Breast epithelium (tissue), 4 donors: ENCODE data around the gene LAMB3. TPM values are rescaled to one million over a fixed set of nuclear protein-coding genes. Genes with fewer than 3 reads are reported as not detected.

Source experiments
- DNase-seq, 2 donors: peaks; one replicate each; pipeline ENCODE4 v3.0.0-alpha.2; 2019; ENCODE audit warnings: low spot score in 2 of 2
- H3K27ac ChIP-seq, 2 donors: fragments of 200-600 bp; sonication (generic) in 1 of 2; one replicate each; pipeline ENCODE4 v1.5.1; 2016 to 2019; ENCODE audit warnings: mild to moderate bottlenecking in 1 of 2
- H3K27me3 ChIP-seq, 2 donors: fragments of 200-600 bp; sonication (generic) in 1 of 2; one replicate each; pipeline versions ENCODE4 v1.5.1 to v1.6.0; 2017 to 2019; ENCODE audit warnings: control low read depth in 1 of 2, mild to moderate bottlenecking in 1 of 2
- H3K36me3 ChIP-seq: fragments of 200-600 bp; one replicate; pipeline ENCODE4 v1.5.1; 2019
- H3K4me1 ChIP-seq, 2 donors: fragments of 200-600 bp; sonication (generic); one replicate each; pipeline ENCODE4 v1.5.1; 2016 to 2019; ENCODE audit warnings: control low read depth in 1 of 2
- H3K4me3 ChIP-seq, 3 donors: fragments of 200-600 bp; sonication (generic); 1 replicate in 2 of 3; 2 replicates in 1 of 3; pipeline ENCODE4 v1.5.1; 2016 to 2019; ENCODE audit warnings: mild to moderate bottlenecking in 3 of 3, moderate library complexity in 2 of 3
- H3K9me3 ChIP-seq, 2 donors: fragments of 200-600 bp; sonication (generic) in 1 of 2; one replicate each; pipeline ENCODE4 v1.5.1; 2016 to 2019; ENCODE audit warnings: control low read depth in 1 of 2
- POLR2A ChIP-seq: fragments of 450-650 bp; IDR thresholded peaks from one replicate; pipeline ENCODE4 v1.6.1; 2016; ENCODE audit warnings: antibody characterized with exemption, mild to moderate bottlenecking, moderate library complexity
- POLR2AphosphoS5 ChIP-seq, 3 donors: sonication (generic); formaldehyde crosslinking; IDR thresholded peaks; one replicate each; pipeline ENCODE4 v1.6.1; 2017; ENCODE audit warnings: antibody characterized with exemption in 3 of 3
- intact Hi-C: fragments of 100-400 bp; cut with DNase I; formaldehyde crosslinking; loops from one replicate; pipeline ENCODE4 v1.15.1; 2023; ENCODE audit warnings: low total_unique reads
- total RNA-seq, 3 donors: library from RNA; depleted of rRNA; stranded (reverse); fragments of >200 nt; gene quantifications; one replicate each; pipeline ENCODE4 v1.1.0, GENCODE V29; 2016
- TF ChIP-seq, protein P1 (sequence below), 3 donors: fragments of 450-650 bp; IDR thresholded peaks; one replicate each; pipeline ENCODE4 v1.5.1; 2016 to 2017; ENCODE audit warnings: antibody characterized with exemption in 3 of 3, mild to moderate bottlenecking in 3 of 3, moderate library complexity in 3 of 3

The LAMB3 gene
- total RNA-seq, 3 donors from 2014 or later: 23.9 to 48.0 (median 35.6) TPM

DNA sequence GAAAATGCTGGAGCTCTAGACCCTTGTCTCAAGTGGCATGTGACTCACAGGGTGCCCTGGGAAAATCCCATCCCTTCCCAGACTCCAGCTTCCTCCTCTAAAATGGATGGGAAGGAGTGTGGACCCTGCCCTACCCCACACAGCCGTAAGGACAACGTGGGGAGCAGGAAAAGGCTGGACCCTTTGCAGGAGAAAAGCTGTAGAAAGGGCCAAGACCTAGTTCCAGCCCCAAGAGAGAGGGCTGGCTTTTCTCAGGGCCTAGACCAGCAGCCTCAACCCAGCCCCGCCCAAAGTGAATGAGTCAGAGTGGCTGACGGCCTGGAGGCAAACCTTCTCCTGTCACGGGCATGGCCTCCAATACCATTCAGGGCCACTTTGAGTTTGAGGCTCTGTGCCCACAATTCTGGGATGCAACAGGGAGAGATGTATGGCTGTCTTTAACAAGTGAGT lies 1.1 kb downstream of the LAMB3 start:
- peak; percentile 78 to 85 for DNase-seq
- H3K4me1 ChIP-seq: peaks cover 0 to 4% of the 10 kb centered on the region in 2 donors
- H3K27ac ChIP-seq: peak overlapping the region; percentile 88 to 90

GRCh38 chr1:209650454-209650853 lies 1.8 kb downstream of the LAMB3 start:
- intact Hi-C loops: no loop called here
- no peaks in the 10 kb centered on the region for H3K9me3 ChIP-seq
- H3K4me3 ChIP-seq: peak overlapping the region in 2 of 3 donors; percentile 45 to 49
- H3K36me3 ChIP-seq: no peaks in the 10 kb centered on the region
- H3K4me1 ChIP-seq: peaks cover 0 to 4% of the 10 kb centered on the region in 2 donors
- TF ChIP-seq POLR2AphosphoS5 (IDR thresholded peaks at IDR 0.05) (no peak), POLR2A (no peak)
- TF ChIP-seq, protein P1, sequence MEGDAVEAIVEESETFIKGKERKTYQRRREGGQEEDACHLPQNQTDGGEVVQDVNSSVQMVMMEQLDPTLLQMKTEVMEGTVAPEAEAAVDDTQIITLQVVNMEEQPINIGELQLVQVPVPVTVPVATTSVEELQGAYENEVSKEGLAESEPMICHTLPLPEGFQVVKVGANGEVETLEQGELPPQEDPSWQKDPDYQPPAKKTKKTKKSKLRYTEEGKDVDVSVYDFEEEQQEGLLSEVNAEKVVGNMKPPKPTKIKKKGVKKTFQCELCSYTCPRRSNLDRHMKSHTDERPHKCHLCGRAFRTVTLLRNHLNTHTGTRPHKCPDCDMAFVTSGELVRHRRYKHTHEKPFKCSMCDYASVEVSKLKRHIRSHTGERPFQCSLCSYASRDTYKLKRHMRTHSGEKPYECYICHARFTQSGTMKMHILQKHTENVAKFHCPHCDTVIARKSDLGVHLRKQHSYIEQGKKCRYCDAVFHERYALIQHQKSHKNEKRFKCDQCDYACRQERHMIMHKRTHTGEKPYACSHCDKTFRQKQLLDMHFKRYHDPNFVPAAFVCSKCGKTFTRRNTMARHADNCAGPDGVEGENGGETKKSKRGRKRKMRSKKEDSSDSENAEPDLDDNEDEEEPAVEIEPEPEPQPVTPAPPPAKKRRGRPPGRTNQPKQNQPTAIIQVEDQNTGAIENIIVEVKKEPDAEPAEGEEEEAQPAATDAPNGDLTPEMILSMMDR (IDR thresholded peaks at IDR 0.05): no peak
- H3K27ac ChIP-seq: peak overlapping the region; percentile 88 to 90
- no peak for DNase-seq
- no peaks in the 10 kb centered on the region for H3K27me3 ChIP-seq

More for the DNA sequence above, 1.1 kb downstream of the LAMB3 start:
- Histone ChIP-seq H3K9me3 (no peaks in the 10 kb centered on the region), H3K4me3 (peak overlapping the region in 2 of 3 donors; percentile 45 to 49), H3K27me3 (no peaks in the 10 kb centered on the region), H3K36me3 (no peaks in the 10 kb centered on the region)
- TF ChIP-seq, protein P1 (IDR thresholded peaks at IDR 0.05): no peak
- peak in 1 of 3 donors; percentile 40 for TF ChIP-seq POLR2AphosphoS5 (IDR thresholded peaks at IDR 0.05)
- intact Hi-C loops: no loop called here

- Histone ChIP-seq H3K4me3 (peak overlapping the region in 2 of 3 donors; percentile 45 to 49), H3K36me3 (no peaks in the 10 kb centered on the region), H3K4me1 (peaks cover 0 to 5% of the 10 kb centered on the region in 2 donors), H3K27ac (peak overlapping the region; percentile 88 to 90), H3K9me3 (no peaks in the 10 kb centered on the region), H3K27me3 (no peaks in the 10 kb centered on the region)
- TF ChIP-seq POLR2AphosphoS5 (IDR thresholded peaks at IDR 0.05): no peak
- no peak for DNase-seq
- intact Hi-C loops: no loop called here
Measured at GRCh38 chr1:209648931-209649776, 3.1 kb downstream of the LAMB3 start.

GRCh38 chr1:209648346-209648745 lies 3.9 kb downstream of the LAMB3 start:
- H3K4me3 ChIP-seq: peak overlapping the region in 1 of 3 donors; percentile 3
- DNase-seq: no peak
- no peaks in the 10 kb centered on the region for H3K9me3 ChIP-seq
- intact Hi-C loops: no loop called here
- no peaks in the 10 kb centered on the region for H3K27me3 ChIP-seq
- H3K4me1 ChIP-seq: peaks cover 0 to 4% of the 10 kb centered on the region in 2 donors
- H3K36me3 ChIP-seq: no peaks in the 10 kb centered on the region
- TF ChIP-seq POLR2A (no peak), POLR2AphosphoS5 (IDR thresholded peaks at IDR 0.05) (no peak)
- TF ChIP-seq, protein P1 (IDR thresholded peaks at IDR 0.05): no peak
- H3K27ac ChIP-seq: no peak overlapping the region

GRCh38 chr1:209647156-209647555 lies 5.1 kb downstream of the LAMB3 start:
- H3K4me1 ChIP-seq: peaks cover 4 to 7% of the 10 kb centered on the region in 2 donors

More at GRCh38 chr1:209647156-209647555, 5.1 kb downstream of the LAMB3 start:
- H3K36me3 ChIP-seq: no peaks in the 10 kb centered on the region
- no peak overlapping the region for H3K4me3 ChIP-seq
- no peak for DNase-seq
- no peak for TF ChIP-seq POLR2AphosphoS5 (IDR thresholded peaks at IDR 0.05)
- TF ChIP-seq POLR2A: no peak
- TF ChIP-seq, protein P1 (IDR thresholded peaks at IDR 0.05): no peak
- intact Hi-C loops: no loop called here
- no peaks in the 10 kb centered on the region for H3K27me3 ChIP-seq
- H3K27ac ChIP-seq: peak overlapping the region in 1 of 2 donors; percentile 39
- H3K9me3 ChIP-seq: no peaks in the 10 kb centered on the region
